H1 (cell line): ENCODE measurements around the gene ADGRB2. TPM values are rescaled to one million over a fixed set of nuclear protein-coding genes. Genes with fewer than 3 reads are reported as not detected.

Source experiments
- CTCF ChIA-PET: fragments of 300-600 bp; sonication (Branson Sonifier 250); formaldehyde crosslinking; loops from one replicate; lab custom pipeline; 2021; ENCODE audit not compliant: partially characterized antibody; lab: Charles Lee
- POLR2A ChIA-PET: fragments of 300-600 bp; sonication (Branson Sonifier 250); formaldehyde crosslinking; loops from one replicate; lab custom pipeline; 2021; ENCODE audit warnings: inconsistent platforms; ENCODE audit not compliant: partially characterized antibody; lab: Charles Lee
- DNase-seq, 2 experiments: peaks; one replicate each; pipeline versions ENCODE4 v3.0.0 to v3.0.0-alpha.2; 2010 to 2022; ENCODE audit warnings: low spot score in 2 of 2, low read depth in 1 of 2, mixed read lengths in 1 of 2
- FAIRE-seq: peaks from 2 replicates; lab custom pipeline; 2011; peaks lifted over from hg19 to GRCh38; lab: Jason Lieb, UNC
- H2AFZ ChIP-seq: 2 replicates; pipeline ENCODE4 v1.8.1; 2012; ENCODE audit warnings: low read length, inconsistent platforms
- H2AK5ac ChIP-seq: 2 replicates; pipeline ENCODE4 v1.6.1; 2013; ENCODE audit warnings: low read depth, low read length
- H2BK120ac ChIP-seq: replicated peaks from 2 replicates; pipeline ENCODE3; 2013; ENCODE audit warnings: low read depth, low read length, inconsistent platforms
- H2BK12ac ChIP-seq: 2 replicates; pipeline ENCODE4 v1.6.1; 2013; ENCODE audit warnings: low read depth, low read length
- H2BK15ac ChIP-seq: 2 replicates; pipeline ENCODE4 v1.6.1; 2013; ENCODE audit warnings: low read length
- H2BK20ac ChIP-seq: 2 replicates; pipeline ENCODE4 v1.6.1; 2013; ENCODE audit warnings: low read length
- H2BK5ac ChIP-seq: 2 replicates; pipeline ENCODE4 v1.6.1; 2013; ENCODE audit warnings: low read depth, low read length
- H3K14ac ChIP-seq: 2 replicates; pipeline ENCODE4 v1.6.1; 2013; ENCODE audit warnings: inconsistent platforms; ENCODE audit not compliant: insufficient read length
- H3K18ac ChIP-seq: 2 replicates; pipeline ENCODE4 v1.6.1; 2013; ENCODE audit warnings: low read length; ENCODE audit errors: extremely low read depth
- H3K23ac ChIP-seq: 2 replicates; pipeline ENCODE4 v1.6.1; 2013; ENCODE audit warnings: inconsistent platforms; ENCODE audit not compliant: insufficient read length
- H3K23me2 ChIP-seq: 2 replicates; pipeline ENCODE4 v1.6.1; 2013; ENCODE audit warnings: low read depth, low read length
- H3K27ac ChIP-seq: 2 replicates; pipeline ENCODE4 v1.6.1; 2011; ENCODE audit warnings: low read depth, low read length, inconsistent platforms
- H3K27me3 ChIP-seq, 4 experiments: replicated peaks in 1 of 4; 1 replicate in 1 of 4; 2 replicates in 3 of 4; pipeline versions ENCODE4 v1.6.1 to v1.8.1; 2011 to 2013; ENCODE audit warnings: low read length in 3 of 4, mild to moderate bottlenecking in 3 of 4, inconsistent platforms in 2 of 4, mixed read lengths in 2 of 4, moderate library complexity in 1 of 4; ENCODE audit not compliant: control insufficient read depth in 3 of 4, insufficient read depth in 3 of 4; ENCODE audit errors: extremely low read depth in 1 of 4
- H3K36me3 ChIP-seq, 4 experiments: 2 replicates each; pipeline versions ENCODE4 v1.6.1 to v1.8.1; 2011 to 2013; ENCODE audit warnings: mild to moderate bottlenecking in 4 of 4, low read length in 3 of 4, moderate library complexity in 2 of 4, control low read depth in 1 of 4, inconsistent platforms in 1 of 4; ENCODE audit not compliant: insufficient read depth in 4 of 4, control insufficient read depth in 2 of 4
- H3K4ac ChIP-seq: replicated peaks from 2 replicates; pipeline ENCODE3; 2013; ENCODE audit warnings: low read length, low read depth, mixed read lengths, inconsistent platforms; ENCODE audit not compliant: insufficient read length
- H3K4me1 ChIP-seq, 4 experiments: replicated peaks in 1 of 4; 1 replicate in 1 of 4; 2 replicates in 3 of 4; pipeline versions ENCODE4 v1.6.1 to v1.8.1; 2011 to 2013; ENCODE audit warnings: low read length in 3 of 4, inconsistent platforms in 2 of 4, mixed read lengths in 1 of 4; ENCODE audit not compliant: insufficient read depth in 4 of 4, control insufficient read depth in 3 of 4
- H3K4me2 ChIP-seq, 2 experiments: 2 replicates each; pipeline versions ENCODE4 v1.6.1 to v1.8.1; 2011 to 2013; ENCODE audit warnings: low read depth in 2 of 2, low read length in 2 of 2, control low read depth in 1 of 2, inconsistent platforms in 1 of 2, mild to moderate bottlenecking in 1 of 2; ENCODE audit not compliant: insufficient read depth in 1 of 2
- H3K4me3 ChIP-seq, 4 experiments: fragments of 200-600, 300-600 bp in 1 of 4; sonication (generic), shearing (Covaris generic), sonication (Bioruptor Twin) in 1 of 4; 2 replicates each; pipeline versions ENCODE4 v1.5.1 to v1.8.1; 2011 to 2016; ENCODE audit warnings: low read length in 4 of 4, low read depth in 3 of 4, control low read depth in 2 of 4, inconsistent platforms in 2 of 4, mild to moderate bottlenecking in 2 of 4, mixed read lengths in 1 of 4, moderate library complexity in 1 of 4; ENCODE audit not compliant: insufficient read depth in 2 of 4; ENCODE audit errors: extremely low read depth in 1 of 4
- H3K56ac ChIP-seq: replicated peaks from 2 replicates; pipeline ENCODE3; 2013; ENCODE audit warnings: low read depth, mild to moderate bottlenecking, mixed read lengths, low read length, inconsistent platforms; ENCODE audit not compliant: insufficient read length
- H3K79me1 ChIP-seq: 2 replicates; pipeline ENCODE4 v1.6.1; 2013; ENCODE audit warnings: low read depth, low read length, control low read depth
- H3K79me2 ChIP-seq, 2 experiments: 2 replicates each; pipeline versions ENCODE4 v1.6.1 to v1.8.1; 2012 to 2013; ENCODE audit warnings: low read length in 2 of 2, mild to moderate bottlenecking in 2 of 2, inconsistent platforms in 1 of 2; ENCODE audit not compliant: insufficient read depth in 2 of 2, control insufficient read depth in 1 of 2
- H3K9ac ChIP-seq, 4 experiments: replicated peaks in 1 of 4; 1 replicate in 1 of 4; 2 replicates in 3 of 4; pipeline versions ENCODE4 v1.6.1 to v1.8.1; 2011 to 2013; ENCODE audit warnings: low read depth in 3 of 4, low read length in 3 of 4, control low read depth in 2 of 4, mild to moderate bottlenecking in 2 of 4, moderate library complexity in 2 of 4, inconsistent platforms in 1 of 4; ENCODE audit errors: extremely low read depth in 1 of 4
- H3K9me3 ChIP-seq, 2 experiments: 2 replicates each; pipeline versions ENCODE4 v1.6.1 to v1.8.1; 2012 to 2013; ENCODE audit warnings: mild to moderate bottlenecking in 2 of 2, moderate library complexity in 2 of 2, control low read depth in 1 of 2, inconsistent platforms in 1 of 2, low read depth in 1 of 2, low read length in 1 of 2, mixed read lengths in 1 of 2; ENCODE audit not compliant: insufficient read depth in 2 of 2
- H4K20me1 ChIP-seq, 2 experiments: replicated peaks in 1 of 2; 2 replicates each; pipeline versions ENCODE3 to v1.8.1; 2011 to 2013; ENCODE audit warnings: inconsistent platforms in 2 of 2, low read length in 2 of 2, mild to moderate bottlenecking in 1 of 2; ENCODE audit not compliant: insufficient read depth in 2 of 2, control insufficient read depth in 1 of 2
- H4K5ac ChIP-seq: 2 replicates; pipeline ENCODE4 v1.6.1; 2013; ENCODE audit warnings: low read length, low read depth, mixed read lengths, inconsistent platforms; ENCODE audit not compliant: insufficient read length
- H4K8ac ChIP-seq: 2 replicates; pipeline ENCODE4 v1.8.0; 2013; ENCODE audit warnings: mild to moderate bottlenecking, moderate library complexity, low read length, inconsistent platforms; ENCODE audit not compliant: insufficient read depth; ENCODE audit errors: extremely low read depth
- H4K91ac ChIP-seq: replicated peaks from 2 replicates; pipeline ENCODE3; 2013; ENCODE audit warnings: low read length, mixed read lengths, inconsistent platforms; ENCODE audit not compliant: insufficient read length
- BCL11A ChIP-seq, 2 experiments: IDR thresholded peaks; one replicate each; pipeline ENCODE4 v1.6.1; 2011; ENCODE audit warnings: low read depth in 2 of 2, low read length in 2 of 2, mild to moderate bottlenecking in 2 of 2
- CEBPB ChIP-seq: IDR thresholded peaks from 2 replicates; pipeline ENCODE4 v1.6.1; 2012; ENCODE audit warnings: low read depth, low read length
- CHD1 ChIP-seq: IDR thresholded peaks from 2 replicates; pipeline ENCODE4 v1.6.1; 2012; ENCODE audit warnings: low read depth, low read length, improper control_type of control experiment
- CHD2 ChIP-seq: IDR thresholded peaks from 2 replicates; pipeline ENCODE4 v1.6.1; 2012; ENCODE audit warnings: low read length, improper control_type of control experiment
- GABPA ChIP-seq: IDR thresholded peaks from 2 replicates; pipeline ENCODE4 v1.6.1; 2011; ENCODE audit warnings: mild to moderate bottlenecking, low read length, moderate library complexity, borderline replicate concordance; ENCODE audit not compliant: insufficient read depth
- PHF8 ChIP-seq: fragments of 200-600 bp; sonication (generic); conservative IDR thresholded peaks from 2 replicates; pipeline ENCODE4 v1.7.1; 2012; ENCODE audit warnings: low read depth, mild to moderate bottlenecking, inconsistent platforms, low read length, moderate library complexity
- RBBP5 ChIP-seq: IDR thresholded peaks from 2 replicates; pipeline ENCODE4 v1.7.1; 2012; ENCODE audit warnings: low read depth, mild to moderate bottlenecking, inconsistent platforms, low read length, moderate library complexity, borderline replicate concordance
- RXRA ChIP-seq: IDR thresholded peaks from 2 replicates; pipeline ENCODE4 v1.6.1; 2011; ENCODE audit warnings: low read depth, mild to moderate bottlenecking, low read length, moderate library complexity; ENCODE audit not compliant: insufficient read depth
- SIRT6 ChIP-seq: IDR thresholded peaks from one replicate; pipeline ENCODE4 v1.7.1; 2012; ENCODE audit warnings: low read length, inconsistent platforms
- TBP ChIP-seq: IDR thresholded peaks from 2 replicates; pipeline ENCODE4 v1.6.1; 2011; ENCODE audit warnings: low read depth, low read length, improper control_type of control experiment
- WGBS, 2 experiments: shearing (Covaris generic) in 1 of 2; methylation state at CpG; one replicate each; pipeline versions ENCODE4 v1.1.6 to v1.1.7; 2013 to 2015; ENCODE audit warnings: low lambda C conversion rate in 2 of 2, mixed read lengths in 2 of 2, inconsistent platforms in 1 of 2, low coverage in 1 of 2, missing lambda C conversion rate in 1 of 2; ENCODE audit not compliant: insufficient replicate concordance in 2 of 2, insufficient coverage in 1 of 2, insufficient read length in 1 of 2; ENCODE audit errors: extremely low coverage in 1 of 2, missing lambda C conversion rate in 1 of 2; 5-methylcytosine and 5-hydroxymethylcytosine counted together
- polyA plus RNA-seq, 7 experiments: library from polyadenylated mRNA; depleted of rRNA in 3 of 7; stranded (reverse) in 5 of 7; unstranded in 2 of 7; fragments of >200 nt in 5 of 7; fragments of 200-250 nt in 2 of 7; gene quantifications; 1 replicate in 5 of 7; 2 replicates in 1 of 7; 4 replicates in 1 of 7; pipeline versions ENCODE4 v1.2.1 to v1.2.3, GENCODE V29; 2011 to 2013; ENCODE audit warnings: missing spikeins in 2 of 7, mixed read lengths in 2 of 7
- total RNA-seq: library from RNA; stranded (reverse); fragmentation: NEBNext Ultra II Directional; extraction: Animal tissue kit (Norgen Biotek cat#: 25700); gene quantifications from 2 replicates; pipeline ENCODE4 v1.2.1, GENCODE V29; 2021
- TF ChIP-seq, protein P1 (sequence below), 3 experiments: IDR thresholded peaks; 1 replicate in 2 of 3; 2 replicates in 1 of 3; pipeline versions ENCODE4 v1.5.1 to v1.6.1; 2011; ENCODE audit warnings: low read length in 3 of 3, mild to moderate bottlenecking in 3 of 3, inconsistent platforms in 2 of 3, low read depth in 1 of 3, moderate library complexity in 1 of 3; ENCODE audit not compliant: insufficient read depth in 1 of 3; ENCODE audit errors: control extremely low read depth in 1 of 3

ADGRB2 gene
- total and polyA plus RNA-seq, 2 of the 8 experiments (the other 6 are each of a cell fraction or from before 2014, with no cell fraction given): 15.6 to 26.2 TPM

- CTCF ChIA-PET: interaction anchor here (0.5 to 8.3 kb wide), 6 partner anchors 27 to 185 kb away, joined by 3 to 206 read pairs (median 3); partner anchors contain the start of gene ADGRB2
- TF ChIP-seq CHD2: no peak
- no peak for TF ChIP-seq BCL11A (IDR thresholded peaks at IDR 0.05; ENCODE audit: low read depth in 2 of 2, low read length in 2 of 2)
- no peak for TF ChIP-seq RBBP5
- TF ChIP-seq GABPA: no peak
- TF ChIP-seq, protein P1, sequence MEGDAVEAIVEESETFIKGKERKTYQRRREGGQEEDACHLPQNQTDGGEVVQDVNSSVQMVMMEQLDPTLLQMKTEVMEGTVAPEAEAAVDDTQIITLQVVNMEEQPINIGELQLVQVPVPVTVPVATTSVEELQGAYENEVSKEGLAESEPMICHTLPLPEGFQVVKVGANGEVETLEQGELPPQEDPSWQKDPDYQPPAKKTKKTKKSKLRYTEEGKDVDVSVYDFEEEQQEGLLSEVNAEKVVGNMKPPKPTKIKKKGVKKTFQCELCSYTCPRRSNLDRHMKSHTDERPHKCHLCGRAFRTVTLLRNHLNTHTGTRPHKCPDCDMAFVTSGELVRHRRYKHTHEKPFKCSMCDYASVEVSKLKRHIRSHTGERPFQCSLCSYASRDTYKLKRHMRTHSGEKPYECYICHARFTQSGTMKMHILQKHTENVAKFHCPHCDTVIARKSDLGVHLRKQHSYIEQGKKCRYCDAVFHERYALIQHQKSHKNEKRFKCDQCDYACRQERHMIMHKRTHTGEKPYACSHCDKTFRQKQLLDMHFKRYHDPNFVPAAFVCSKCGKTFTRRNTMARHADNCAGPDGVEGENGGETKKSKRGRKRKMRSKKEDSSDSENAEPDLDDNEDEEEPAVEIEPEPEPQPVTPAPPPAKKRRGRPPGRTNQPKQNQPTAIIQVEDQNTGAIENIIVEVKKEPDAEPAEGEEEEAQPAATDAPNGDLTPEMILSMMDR (IDR thresholded peaks at IDR 0.05; ENCODE audit: control extremely low read depth in 1 of 3, insufficient read depth in 1 of 3, low read depth in 1 of 3, low read length in 3 of 3): no peak
- TF ChIP-seq CHD1: no peak
- no peak for TF ChIP-seq RXRA
- no peak for TF ChIP-seq CEBPB
- no peak for TF ChIP-seq PHF8
- TF ChIP-seq SIRT6: no peak
- no peak for TF ChIP-seq TBP
These were observed 28.4 kb upstream of the ADGRB2 start for GRCh38 chr1:31792541-31792940.

More at GRCh38 chr1:31792541-31792940, 28.4 kb upstream of the ADGRB2 start:
- WGBS, 2 experiments: 88% methylated on average over 4 of the region's 4 CpGs; no CpG with 5 or more reads in 1 of the 2 experiments
- no peak overlapping the region for H3K14ac ChIP-seq
- H3K4ac ChIP-seq: no peak overlapping the region
- H3K23me2 ChIP-seq: peaks cover 10% of the 10 kb centered on the region
- H3K56ac ChIP-seq: no peak overlapping the region
- no peak overlapping the region for H2BK12ac ChIP-seq
- H3K27ac ChIP-seq: no peak overlapping the region
- H3K27me3 ChIP-seq: peaks cover 0 to 3% (median 0%) of the 10 kb centered on the region in 4 experiments; a peak in 2 of 7 replicates
- H3K36me3 ChIP-seq: no peaks in the 10 kb centered on the region
- H4K8ac ChIP-seq: no peak overlapping the region
- POLR2A ChIA-PET: interaction anchor here (1.6 kb wide), 1 partner anchor 9 kb away, joined by 4 read pairs; no protein-coding TSS in a partner anchor
- DNase-seq (no peak), FAIRE-seq (no peak)
- no peak overlapping the region for H2BK120ac ChIP-seq
- H3K23ac ChIP-seq: no peak overlapping the region
- no peaks in the 10 kb centered on the region for H3K79me2 ChIP-seq
- no peak overlapping the region for H4K5ac ChIP-seq
- H2AK5ac ChIP-seq: no peak overlapping the region
- no peak overlapping the region for H2BK15ac ChIP-seq
- H2BK5ac ChIP-seq: no peak overlapping the region
- no peak overlapping the region for H3K4me3 ChIP-seq
- H3K9me3 ChIP-seq: no peaks in the 10 kb centered on the region
- no peaks in the 10 kb centered on the region for H4K20me1 ChIP-seq
- no peak overlapping the region for H3K18ac ChIP-seq
- no peaks in the 10 kb centered on the region for H3K79me1 ChIP-seq
- H4K91ac ChIP-seq: no peak overlapping the region
- no peak overlapping the region for H2AFZ ChIP-seq
- H3K4me2 ChIP-seq: no peak overlapping the region
- no peak overlapping the region for H2BK20ac ChIP-seq
- no peak overlapping the region for H3K9ac ChIP-seq
- H3K4me1 ChIP-seq: peaks cover 3 to 7% (median 4%) of the 10 kb centered on the region in 4 experiments; a peak in 5 of 7 replicates
